KMS-11 (cell line): Measurements from ENCODE around the gene MACIR.

Experiments used
- H2AFZ ChIP-seq: fragments of 200-600 bp; sonication (generic); 2 replicates; pipeline ENCODE4 v1.6.1; 2016; ENCODE audit warnings: antibody characterized with exemption, mixed run types, low read depth
- H3K27ac ChIP-seq: fragments of 200-600 bp; sonication (generic); 2 replicates; pipeline ENCODE4 v1.6.1; 2016; ENCODE audit warnings: mild to moderate bottlenecking, mixed run types
- H3K27me3 ChIP-seq: fragments of 200-600 bp; sonication (generic); 2 replicates; pipeline ENCODE4 v1.6.1; 2017; ENCODE audit warnings: mild to moderate bottlenecking, low read depth, mixed run types, moderate library complexity; ENCODE audit not compliant: insufficient read depth
- H3K36me3 ChIP-seq: fragments of 200-600 bp; sonication (generic); 2 replicates; pipeline ENCODE4 v1.6.1; 2017; ENCODE audit warnings: mild to moderate bottlenecking, mixed run types; ENCODE audit not compliant: insufficient read depth
- H3K4me1 ChIP-seq: fragments of 200-600 bp; sonication (generic); 2 replicates; pipeline ENCODE4 v1.6.1; 2016; ENCODE audit warnings: mild to moderate bottlenecking, low read depth, mixed run types; ENCODE audit not compliant: poor library complexity, severe bottlenecking
- H3K4me2 ChIP-seq: fragments of 200-600 bp; sonication (generic); 2 replicates; pipeline ENCODE4 v1.7.0; 2016; ENCODE audit warnings: mild to moderate bottlenecking, mixed run types
- H3K4me3 ChIP-seq: fragments of 200-600 bp; sonication (generic); IDR thresholded peaks from 2 replicates; pipeline ENCODE4 v1.6.1; 2017; ENCODE audit warnings: low read depth, low read length, mixed read lengths; ENCODE audit not compliant: insufficient read depth
- H3K79me2 ChIP-seq: fragments of 200-600 bp; sonication (generic); 2 replicates; pipeline ENCODE4 v1.6.1; 2016; ENCODE audit warnings: low read depth, mixed run types; ENCODE audit not compliant: insufficient read depth
- H3K9ac ChIP-seq: fragments of 200-600 bp; sonication (generic); 2 replicates; pipeline ENCODE4 v1.6.1; 2016; ENCODE audit warnings: mild to moderate bottlenecking, mixed run types
- H4K20me1 ChIP-seq: fragments of 200-600 bp; sonication (generic); 2 replicates; pipeline ENCODE4 v1.6.1; 2016; ENCODE audit warnings: mild to moderate bottlenecking, mixed run types; ENCODE audit not compliant: insufficient read depth
- CTCF ChIP-seq: fragments of 200-600 bp; sonication (generic); conservative IDR thresholded peaks from 2 replicates; pipeline ENCODE4 v1.6.1; 2017; ENCODE audit warnings: low read depth, mild to moderate bottlenecking, antibody characterized with exemption, low read length, moderate library complexity, mixed read lengths

The MACIR gene

GRCh38 chr5:103247118-103247517 is 11.4 kb upstream of the MACIR start:
- Histone ChIP-seq H3K4me1 (no peaks in the 10 kb centered on the region), H2AFZ (no peak overlapping the region)
- no peak for TF ChIP-seq CTCF

DNA sequence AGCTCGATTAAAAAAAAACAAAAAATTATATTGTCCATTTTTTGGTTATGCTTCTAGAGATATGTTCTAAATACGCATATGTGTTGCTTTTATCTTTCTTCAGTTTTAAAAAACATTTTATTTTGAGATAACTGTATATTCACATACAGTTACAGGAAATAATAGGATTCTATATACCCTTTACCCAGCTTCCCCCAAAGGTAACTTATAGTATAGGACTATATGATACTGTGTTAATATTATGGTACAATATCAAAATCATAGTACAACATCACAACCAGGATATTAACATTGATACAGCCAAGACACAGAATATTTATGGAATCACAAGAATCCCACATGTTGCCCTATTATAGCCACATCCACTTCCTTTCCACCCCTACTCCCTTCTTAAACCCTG is 9.5 kb upstream of the MACIR start:
- Histone ChIP-seq H3K4me2 (no peak overlapping the region), H3K4me3 (no peak overlapping the region), H3K9ac (no peak overlapping the region), H4K20me1 (no peaks in the 10 kb centered on the region), H3K79me2 (no peaks in the 10 kb centered on the region), H2AFZ (no peak overlapping the region), H3K4me1 (no peaks in the 10 kb centered on the region), H3K36me3 (no peaks in the 10 kb centered on the region), H3K27me3 (no peaks in the 10 kb centered on the region), H3K27ac (no peak overlapping the region)
- no peak for TF ChIP-seq CTCF

More at GRCh38 chr5:103247118-103247517, 11.4 kb upstream of the MACIR start:
- Histone ChIP-seq H3K4me3 (no peak overlapping the region), H3K79me2 (no peaks in the 10 kb centered on the region), H4K20me1 (no peaks in the 10 kb centered on the region), H3K27ac (no peak overlapping the region), H3K27me3 (no peaks in the 10 kb centered on the region), H3K9ac (no peak overlapping the region), H3K36me3 (no peaks in the 10 kb centered on the region), H3K4me2 (no peak overlapping the region)

DNA sequence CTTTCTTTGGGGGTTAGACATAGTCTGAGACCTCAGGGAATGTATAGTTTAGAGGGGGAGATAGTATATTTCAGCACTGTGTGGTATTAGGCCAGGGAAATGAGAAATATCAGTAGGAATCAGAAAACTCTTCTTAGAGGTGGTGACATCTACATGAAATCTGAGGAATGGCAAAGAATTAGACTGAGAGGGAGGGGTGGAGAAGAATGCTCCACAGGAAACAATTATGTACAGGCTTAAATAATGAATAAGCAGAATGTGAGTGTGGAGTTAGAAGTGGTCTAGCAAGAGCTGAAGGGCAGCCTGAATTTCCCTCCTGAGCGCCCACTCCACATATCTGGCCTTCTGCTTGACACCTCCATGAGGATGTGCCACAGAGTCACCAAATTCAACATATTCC is 3.6 kb upstream of the MACIR start:
- Histone ChIP-seq H3K4me3 (no peak overlapping the region), H3K36me3 (no peaks in the 10 kb centered on the region), H3K27me3 (no peaks in the 10 kb centered on the region), H4K20me1 (no peaks in the 10 kb centered on the region), H3K79me2 (peaks cover 3% of the 10 kb centered on the region), H3K27ac (no peak overlapping the region), H2AFZ (no peak overlapping the region), H3K4me1 (no peaks in the 10 kb centered on the region), H3K9ac (no peak overlapping the region), H3K4me2 (no peak overlapping the region)
- TF ChIP-seq CTCF: no peak

- Histone ChIP-seq H3K4me2 (no peak overlapping the region), H3K79me2 (peaks cover 10% of the 10 kb centered on the region), H3K27me3 (no peaks in the 10 kb centered on the region), H3K36me3 (no peaks in the 10 kb centered on the region), H2AFZ (no peak overlapping the region), H4K20me1 (no peaks in the 10 kb centered on the region), H3K4me3 (no peak overlapping the region), H3K27ac (no peak overlapping the region), H3K9ac (no peak overlapping the region), H3K4me1 (no peaks in the 10 kb centered on the region)
- no peak for TF ChIP-seq CTCF
Observed at GRCh38 chr5:103255691-103256090, 2.9 kb upstream of the MACIR start.

- Histone ChIP-seq H3K4me2 (no peak overlapping the region), H2AFZ (no peak overlapping the region)
Observed at GRCh38 chr5:103256178-103256577, 2.4 kb upstream of the MACIR start.

More at GRCh38 chr5:103256178-103256577, 2.4 kb upstream of the MACIR start:
- Histone ChIP-seq H4K20me1 (no peaks in the 10 kb centered on the region), H3K27me3 (no peaks in the 10 kb centered on the region), H3K4me1 (peaks cover 3% of the 10 kb centered on the region), H3K4me3 (no peak overlapping the region), H3K27ac (no peak overlapping the region), H3K79me2 (peaks cover 15% of the 10 kb centered on the region), H3K9ac (no peak overlapping the region), H3K36me3 (no peaks in the 10 kb centered on the region)
- no peak for TF ChIP-seq CTCF
